MM.1S (cell line): ENCODE data around the gene MC1R.
"Not testable (repeated sequence)": the region's sequence is repeated elsewhere in the genome, so short reads cannot be mapped to it uniquely, and the experiment has no call there.

ENCODE experiments used
- DNase-seq: peaks from one replicate; pipeline ENCODE4 v3.0.0-alpha.2; 2015
- H2AFZ ChIP-seq: fragments of 300-600 bp; sonication (generic); 2 replicates; pipeline ENCODE4 v1.6.0; 2016; ENCODE audit warnings: antibody characterized with exemption, low read length
- H3F3A ChIP-seq: fragments of 300-600 bp; sonication (generic); 2 replicates; pipeline ENCODE4 v1.6.1; 2016; ENCODE audit warnings: mild to moderate bottlenecking, antibody characterized with exemption, low read length, moderate library complexity, mixed read lengths; ENCODE audit not compliant: insufficient read depth
- H3K27ac ChIP-seq: fragments of 300-600 bp; sonication (generic); 2 replicates; pipeline ENCODE4 v1.5.1; 2016; ENCODE audit warnings: mild to moderate bottlenecking, low read length
- H3K27me3 ChIP-seq: fragments of 300-600 bp; sonication (generic); replicated peaks from 2 replicates; pipeline ENCODE4 v1.6.0; 2016; ENCODE audit warnings: low read length; ENCODE audit not compliant: insufficient read depth
- H3K36me3 ChIP-seq: fragments of 300-600 bp; sonication (generic); replicated peaks from 2 replicates; pipeline ENCODE4 v1.6.1; 2016; ENCODE audit warnings: mild to moderate bottlenecking, low read length, mixed read lengths; ENCODE audit not compliant: insufficient read depth
- H3K4me1 ChIP-seq: fragments of 300-600 bp; sonication (generic); 2 replicates; pipeline ENCODE4 v1.6.1; 2016; ENCODE audit warnings: low read length, mixed read lengths
- H3K4me2 ChIP-seq: fragments of 300-600 bp; sonication (generic); 2 replicates; pipeline ENCODE4 v1.6.0; 2016; ENCODE audit warnings: low read depth, low read length
- H3K4me3 ChIP-seq: fragments of 300-600 bp; sonication (generic); 2 replicates; pipeline ENCODE4 v1.5.1; 2016; ENCODE audit warnings: low read length, mixed read lengths
- H3K79me2 ChIP-seq: fragments of 300-600 bp; sonication (generic); 2 replicates; pipeline ENCODE4 v1.6.1; 2016; ENCODE audit warnings: mixed run types, low read length, mixed read lengths
- H3K9ac ChIP-seq: fragments of 300-600 bp; sonication (generic); 2 replicates; pipeline ENCODE4 v1.6.1; 2016; ENCODE audit warnings: low read length, mixed read lengths
- H3K9me2 ChIP-seq: fragments of 300-600 bp; sonication (generic); replicated peaks from 2 replicates; pipeline ENCODE4 v1.6.1; 2016; ENCODE audit warnings: mild to moderate bottlenecking, low read length, mixed read lengths; ENCODE audit not compliant: insufficient read depth
- H3K9me3 ChIP-seq: fragments of 300-600 bp; sonication (generic); replicated peaks from 2 replicates; pipeline ENCODE4 v1.6.1; 2016; ENCODE audit warnings: mild to moderate bottlenecking, low read length, mixed read lengths; ENCODE audit not compliant: insufficient read depth
- H4K20me1 ChIP-seq: fragments of 300-600 bp; sonication (generic); 2 replicates; pipeline ENCODE4 v1.6.1; 2016; ENCODE audit warnings: mild to moderate bottlenecking, low read length, moderate library complexity, mixed read lengths; ENCODE audit not compliant: insufficient read depth
- EZH2 ChIP-seq: fragments of 300-600 bp; sonication (generic); optimal IDR thresholded peaks from 2 replicates; pipeline ENCODE3; 2017; ENCODE audit warnings: low read depth, mild to moderate bottlenecking, antibody characterized with exemption, low read length, mixed read lengths
- EZH2phosphoT487 ChIP-seq: fragments of 300-600 bp; sonication (generic); IDR thresholded peaks from 2 replicates; pipeline ENCODE4 v1.6.1; 2018; ENCODE audit warnings: antibody characterized with exemption, low read length
- TF ChIP-seq, protein P1 (sequence below): fragments of 300-600 bp; sonication (generic); IDR thresholded peaks from 2 replicates; pipeline ENCODE4 v1.5.1; 2016; ENCODE audit warnings: antibody characterized with exemption, low read length, mixed read lengths

The MC1R gene

DNA sequence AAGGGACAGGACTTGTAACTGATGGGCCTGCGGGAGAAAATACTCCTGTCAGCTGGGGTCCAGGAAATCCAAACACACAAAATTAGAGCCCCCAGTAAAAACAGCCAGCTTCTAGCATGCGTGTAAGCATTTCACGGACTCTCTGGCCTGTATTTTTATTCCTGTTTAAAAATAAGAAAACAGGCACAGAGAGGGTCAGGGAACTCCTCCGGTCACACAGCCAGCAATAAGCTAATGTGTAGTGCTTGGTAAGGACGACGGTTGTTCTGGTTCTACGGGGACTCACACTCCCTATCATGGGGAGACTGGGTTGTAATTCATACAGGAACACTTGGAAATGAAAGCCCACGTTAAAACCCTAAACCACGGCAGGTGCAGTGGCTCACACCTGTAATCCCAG lies 46.8 kb upstream of the MC1R start:
- Histone ChIP-seq H3K9me2 (no peaks in the 10 kb centered on the region), H3K4me3 (no peak overlapping the region), H3K4me2 (no peak overlapping the region), H3K9me3 (no peaks in the 10 kb centered on the region), H2AFZ (no peak overlapping the region), H3K36me3 (no peaks in the 10 kb centered on the region), H3K27ac (no peak overlapping the region), H3K27me3 (no peaks in the 10 kb centered on the region), H4K20me1 (no peaks in the 10 kb centered on the region), H3K79me2 (peaks cover 23% of the 10 kb centered on the region), H3F3A (0 out of 2 replicates have a peak, but pooled peaks cover 5% of the 10 kb centered on the region), H3K4me1 (0 out of 2 replicates have a peak, but pooled peaks cover 3% of the 10 kb centered on the region), H3K9ac (no peak overlapping the region)
- no peak for DNase-seq
- TF ChIP-seq EZH2phosphoT487 (no peak), EZH2 (no peak)
- TF ChIP-seq, protein P1, sequence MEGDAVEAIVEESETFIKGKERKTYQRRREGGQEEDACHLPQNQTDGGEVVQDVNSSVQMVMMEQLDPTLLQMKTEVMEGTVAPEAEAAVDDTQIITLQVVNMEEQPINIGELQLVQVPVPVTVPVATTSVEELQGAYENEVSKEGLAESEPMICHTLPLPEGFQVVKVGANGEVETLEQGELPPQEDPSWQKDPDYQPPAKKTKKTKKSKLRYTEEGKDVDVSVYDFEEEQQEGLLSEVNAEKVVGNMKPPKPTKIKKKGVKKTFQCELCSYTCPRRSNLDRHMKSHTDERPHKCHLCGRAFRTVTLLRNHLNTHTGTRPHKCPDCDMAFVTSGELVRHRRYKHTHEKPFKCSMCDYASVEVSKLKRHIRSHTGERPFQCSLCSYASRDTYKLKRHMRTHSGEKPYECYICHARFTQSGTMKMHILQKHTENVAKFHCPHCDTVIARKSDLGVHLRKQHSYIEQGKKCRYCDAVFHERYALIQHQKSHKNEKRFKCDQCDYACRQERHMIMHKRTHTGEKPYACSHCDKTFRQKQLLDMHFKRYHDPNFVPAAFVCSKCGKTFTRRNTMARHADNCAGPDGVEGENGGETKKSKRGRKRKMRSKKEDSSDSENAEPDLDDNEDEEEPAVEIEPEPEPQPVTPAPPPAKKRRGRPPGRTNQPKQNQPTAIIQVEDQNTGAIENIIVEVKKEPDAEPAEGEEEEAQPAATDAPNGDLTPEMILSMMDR: no peak

DNA sequence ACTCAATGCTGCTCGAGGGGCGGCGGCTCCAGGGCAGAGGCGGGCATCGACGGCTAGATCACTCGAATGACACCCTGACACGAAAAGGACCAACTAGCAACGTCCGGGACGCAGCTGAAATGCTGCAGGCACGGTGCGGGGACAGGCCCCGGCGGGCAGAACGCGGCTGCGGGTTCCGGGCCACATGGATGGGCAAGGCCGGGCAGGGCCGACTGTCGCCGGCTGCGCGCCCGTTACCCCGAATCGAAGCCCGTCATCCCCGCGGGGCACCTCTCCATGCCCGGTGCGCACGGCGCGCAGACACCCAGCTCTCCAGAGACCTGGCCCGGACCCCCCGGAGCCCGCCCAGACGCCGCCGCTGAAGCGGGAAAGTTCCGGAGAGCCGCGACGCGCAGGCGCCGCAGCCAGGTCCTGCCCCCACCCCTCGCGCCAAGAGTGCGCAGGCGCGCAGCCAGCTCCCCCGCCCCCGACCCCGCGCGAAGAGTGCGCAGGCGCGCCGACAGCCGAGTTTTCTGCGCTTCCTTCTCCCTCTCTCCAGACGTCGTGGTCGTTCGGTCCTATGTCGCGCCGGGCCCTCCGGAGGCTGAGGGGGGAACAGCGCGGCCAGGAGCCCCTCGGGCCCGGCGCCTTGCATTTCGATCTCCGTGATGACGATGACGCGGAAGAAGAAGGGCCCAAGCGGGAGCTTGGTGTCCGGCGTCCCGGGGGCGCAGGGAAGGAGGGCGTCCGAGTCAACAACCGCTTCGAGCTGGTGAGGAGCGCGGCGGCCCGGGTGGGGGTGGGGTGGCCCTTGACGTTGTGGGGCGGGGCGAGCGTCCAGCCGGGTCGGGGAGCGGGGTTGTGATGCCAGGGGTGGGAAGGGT lies 45.3 kb upstream of the MC1R start, which contains the start of gene TCF25:
TCF25 (plus strand) TSS at position 484 of the 863 bp plus-strand sequence; CDS start at position 560, 76 bp downstream.
- H3K4me2 ChIP-seq: peak within 1 kb of the TSS; percentile 72
- H3K4me1 ChIP-seq: 0 out of 2 replicates have a peak, but pooled peaks cover 3% of the 10 kb centered on the region
- H3K27ac ChIP-seq: peak within 1 kb of the TSS; percentile 98
- TF ChIP-seq EZH2 (no peak), EZH2phosphoT487 (no peak)
- TF ChIP-seq, protein P1: no peak
- no peaks in the 10 kb centered on the region for H3K9me3 ChIP-seq
- 0 out of 2 replicates have a peak, but pooled peaks cover 5% of the 10 kb centered on the region for H3F3A ChIP-seq
- H3K36me3 ChIP-seq: no peaks in the 10 kb centered on the region
- H3K79me2 ChIP-seq: peaks cover 35% of the 10 kb centered on the region
- 0 out of 2 replicates have a peak within 1 kb of the TSS, but pooled peaks have one; percentile 15 for H2AFZ ChIP-seq
- H3K27me3 ChIP-seq: no peaks in the 10 kb centered on the region
- no peaks in the 10 kb centered on the region for H4K20me1 ChIP-seq
- peak within 1 kb of the TSS; percentile 93 for H3K9ac ChIP-seq
- no peaks in the 10 kb centered on the region for H3K9me2 ChIP-seq
- H3K4me3 ChIP-seq: peak within 1 kb of the TSS; percentile 75
- peak; percentile 66 for DNase-seq

DNA sequence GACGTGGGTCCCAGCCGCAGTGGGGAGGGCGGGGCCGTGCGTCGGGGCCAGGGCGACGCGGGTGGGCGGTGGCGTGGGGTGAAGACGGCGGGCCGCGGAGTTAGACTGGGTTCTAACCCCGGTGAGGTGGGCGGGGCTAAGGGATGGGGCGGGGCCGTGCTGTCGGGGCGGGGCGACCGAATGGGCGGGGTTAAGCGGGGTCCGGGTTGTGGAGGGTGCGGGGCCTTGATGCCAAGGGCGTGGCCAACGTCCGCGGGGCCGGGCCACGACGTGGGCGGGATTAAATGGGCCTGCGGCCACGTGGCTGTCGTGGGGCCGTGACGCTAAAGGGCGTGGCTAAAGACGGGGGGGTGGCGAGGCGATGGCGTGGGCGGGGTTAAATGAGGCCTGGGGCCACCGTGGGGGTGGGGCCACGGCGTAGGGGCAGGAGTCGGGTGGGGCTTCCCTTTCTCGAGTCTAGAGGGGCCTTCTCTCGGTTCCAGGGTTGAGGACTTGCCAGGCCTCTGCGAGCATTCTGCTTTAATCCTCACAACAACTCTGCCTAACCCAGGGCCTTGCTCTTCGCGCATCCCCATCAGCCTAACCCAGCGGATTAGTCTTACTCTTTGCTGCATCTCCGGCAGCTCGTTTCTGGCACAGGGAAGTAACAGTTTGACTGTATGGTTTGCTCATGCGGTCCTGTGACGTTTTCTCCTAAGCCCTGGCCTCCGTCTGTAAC lies 44.5 kb upstream of the MC1R start:
- peak overlapping the region; percentile 75 for H3K4me3 ChIP-seq
- no peaks in the 10 kb centered on the region for H3K36me3 ChIP-seq
- no peak overlapping the region for H2AFZ ChIP-seq
- H3K9me2 ChIP-seq: no peaks in the 10 kb centered on the region
- peaks cover 43% of the 10 kb centered on the region for H3K79me2 ChIP-seq
- H3K27me3 ChIP-seq: no peaks in the 10 kb centered on the region
- H3K27ac ChIP-seq: peak overlapping the region; percentile 98; the same call in 1 of the 2 replicates
- 0 out of 2 replicates have a peak, but pooled peaks cover 5% of the 10 kb centered on the region for H3F3A ChIP-seq
- H3K9me3 ChIP-seq: no peaks in the 10 kb centered on the region
- H4K20me1 ChIP-seq: no peaks in the 10 kb centered on the region
- peak; percentile 82 for DNase-seq
- H3K4me1 ChIP-seq: 0 out of 2 replicates have a peak, but pooled peaks cover 3% of the 10 kb centered on the region
- TF ChIP-seq EZH2: no peak
- TF ChIP-seq EZH2phosphoT487: no peak
- TF ChIP-seq, protein P1: no peak
- peak overlapping the region; percentile 47; the same call in 1 of the 2 replicates for H3K4me2 ChIP-seq
- H3K9ac ChIP-seq: peak overlapping the region; percentile 93

DNA sequence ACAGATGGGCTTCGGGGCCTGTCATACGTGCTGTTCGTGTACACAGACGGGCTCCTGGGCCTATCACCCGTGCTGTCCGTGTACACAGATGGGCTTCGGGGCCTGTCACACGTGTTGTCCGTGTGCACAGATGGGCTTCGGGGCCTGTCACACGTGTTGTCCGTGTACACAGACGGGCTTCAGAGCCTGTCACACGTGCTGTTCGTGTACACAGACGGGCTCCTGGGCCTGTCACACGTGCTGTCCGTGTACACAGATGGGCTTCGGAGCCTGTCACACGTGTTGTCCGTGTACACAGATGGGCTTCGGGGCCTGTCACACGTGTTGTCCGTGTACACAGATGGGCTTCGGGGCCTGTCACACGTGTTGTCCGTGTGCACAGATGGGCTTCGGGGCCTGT lies 39.5 kb upstream of the MC1R start:
- not testable (repeated sequence) for H3K9ac ChIP-seq, H3K9me2 ChIP-seq, H3K9me3 ChIP-seq, DNase-seq, H3K27ac ChIP-seq, H3K27me3 ChIP-seq, H2AFZ ChIP-seq, H3K4me3 ChIP-seq, H4K20me1 ChIP-seq, H3K36me3 ChIP-seq, H3K4me2 ChIP-seq
- Histone ChIP-seq H3F3A (peaks cover 17% of the 10 kb centered on the region), H3K4me1 (peaks cover 10% of the 10 kb centered on the region), H3K79me2 (peaks cover 76% of the 10 kb centered on the region)
